ENCODE measurements around the gene PFN3.

DNA sequence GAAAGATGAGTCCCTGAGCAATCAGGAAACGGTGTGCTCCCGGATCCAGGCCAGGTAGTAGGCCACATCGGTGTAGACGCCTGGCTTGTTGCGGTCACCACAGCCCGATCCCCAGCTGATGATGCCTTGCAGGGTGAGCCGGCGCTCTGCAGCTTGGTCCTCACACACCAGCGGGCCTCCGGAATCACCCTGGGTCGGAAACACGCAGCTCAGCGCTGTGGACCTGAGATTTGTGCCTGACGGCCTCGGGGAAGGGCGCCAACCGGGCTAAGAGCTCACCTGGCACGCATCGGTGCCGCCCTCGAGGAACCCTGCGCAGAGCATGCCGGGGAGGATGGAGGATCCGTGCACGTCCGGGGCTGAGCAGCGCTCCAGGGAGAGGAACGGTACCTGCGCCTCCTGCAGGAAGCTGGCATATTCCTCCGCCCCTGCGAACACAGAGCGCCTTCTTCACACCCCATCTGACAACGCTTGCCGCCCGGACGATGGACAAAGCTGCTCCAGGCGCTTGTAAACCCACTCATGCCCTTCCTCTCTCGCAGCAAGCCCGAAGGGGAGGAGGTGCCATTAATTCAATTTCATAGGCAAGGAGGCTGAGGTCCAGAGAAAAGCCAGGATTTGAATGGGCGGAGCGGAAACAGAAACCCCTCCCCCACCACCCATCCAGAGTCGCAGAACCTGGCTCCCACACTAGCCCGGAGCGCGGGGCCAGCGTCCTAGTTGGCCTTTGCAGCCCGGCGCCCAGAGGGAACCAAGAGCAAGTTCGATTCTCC, 2.0 kb upstream of the PFN3 start:
- TF ChIP-seq, protein P1, sequence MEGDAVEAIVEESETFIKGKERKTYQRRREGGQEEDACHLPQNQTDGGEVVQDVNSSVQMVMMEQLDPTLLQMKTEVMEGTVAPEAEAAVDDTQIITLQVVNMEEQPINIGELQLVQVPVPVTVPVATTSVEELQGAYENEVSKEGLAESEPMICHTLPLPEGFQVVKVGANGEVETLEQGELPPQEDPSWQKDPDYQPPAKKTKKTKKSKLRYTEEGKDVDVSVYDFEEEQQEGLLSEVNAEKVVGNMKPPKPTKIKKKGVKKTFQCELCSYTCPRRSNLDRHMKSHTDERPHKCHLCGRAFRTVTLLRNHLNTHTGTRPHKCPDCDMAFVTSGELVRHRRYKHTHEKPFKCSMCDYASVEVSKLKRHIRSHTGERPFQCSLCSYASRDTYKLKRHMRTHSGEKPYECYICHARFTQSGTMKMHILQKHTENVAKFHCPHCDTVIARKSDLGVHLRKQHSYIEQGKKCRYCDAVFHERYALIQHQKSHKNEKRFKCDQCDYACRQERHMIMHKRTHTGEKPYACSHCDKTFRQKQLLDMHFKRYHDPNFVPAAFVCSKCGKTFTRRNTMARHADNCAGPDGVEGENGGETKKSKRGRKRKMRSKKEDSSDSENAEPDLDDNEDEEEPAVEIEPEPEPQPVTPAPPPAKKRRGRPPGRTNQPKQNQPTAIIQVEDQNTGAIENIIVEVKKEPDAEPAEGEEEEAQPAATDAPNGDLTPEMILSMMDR (IDR thresholded peaks at IDR 0.05) = peak in 3 of 4 experiments; percentile 11 to 47 (median 44)
- TF ChIP-seq POLR2A (IDR thresholded peaks at IDR 0.05) (no peak), POLR2AphosphoS5 (IDR thresholded peaks at IDR 0.05) (no peak), EP300 (IDR thresholded peaks at IDR 0.05) (no peak)

Data from gastroesophageal sphincter (tissue), 3 donors.